NCI-H524 (cell line): ENCODE results near the gene TST.

Source experiments
- DNase-seq, 2 experiments: peaks; one replicate each; lab custom pipeline; 2025; lab: John Stamatoyannopoulos, UW

TST gene

DNA sequence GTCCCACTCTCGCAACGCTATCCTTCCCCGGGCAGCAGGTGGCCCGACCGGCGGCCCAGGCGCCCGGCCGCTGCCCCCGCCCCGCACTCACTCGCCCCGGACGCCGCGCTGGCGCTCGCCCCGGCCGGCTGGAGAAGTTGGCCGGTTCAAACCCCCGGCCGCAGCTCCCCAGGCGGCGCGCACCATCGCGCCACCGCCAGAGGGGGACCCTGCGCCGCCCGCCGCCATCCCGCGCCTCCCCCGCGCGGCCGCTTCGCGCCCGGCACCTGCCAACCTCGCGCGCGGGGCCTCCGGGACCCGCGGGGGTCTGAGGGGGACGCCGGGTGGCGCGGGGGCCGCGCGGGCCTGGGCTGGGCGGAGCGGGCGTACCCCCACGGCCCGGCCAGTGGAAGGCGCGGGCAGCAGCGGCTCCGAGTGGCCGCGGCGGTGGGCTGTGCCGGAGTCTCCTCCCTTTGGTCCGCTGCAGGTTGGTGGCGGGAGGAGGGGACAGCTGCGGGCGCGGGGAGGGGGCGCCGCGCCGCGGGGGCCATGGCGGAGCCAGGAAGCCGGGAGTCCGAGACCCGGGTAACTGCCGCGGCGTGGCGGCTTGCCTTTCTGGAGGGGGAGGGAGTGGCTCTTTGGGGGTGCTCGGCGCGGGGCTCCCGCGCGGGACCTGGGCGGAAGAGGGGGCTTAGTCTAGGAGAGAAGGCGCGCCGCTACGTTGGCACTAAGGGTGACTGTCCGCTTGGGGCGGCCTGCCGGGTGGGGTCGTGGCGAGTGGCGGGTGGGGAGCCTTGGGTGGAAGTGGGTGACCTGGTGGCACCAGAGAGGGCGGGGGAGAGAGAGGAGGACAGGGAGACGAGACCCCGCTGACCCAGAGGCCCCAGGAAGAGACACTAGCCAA is at the start of gene TST, which contains the start of gene MPST:
TST (minus strand) TSS at position 139 of the 883 bp plus-strand sequence. CDS start 715 bp downstream, outside the sequence.
MPST (plus strand) TSS at position 434 of the 883 bp plus-strand sequence; CDS start at position 529, 95 bp downstream.
- DNase-seq: peak; percentile 58 to 75

- DNase-seq: peak in 1 of 2 experiments; percentile 69
Measured at GRCh38 chr22:37068859-37069258, 49.6 kb upstream of the TST start.

GRCh38 chr22:37067428-37067827 is 48.2 kb upstream of the TST start:
- DNase-seq: no peak

GRCh38 chr22:37065961-37066360 is 46.7 kb upstream of the TST start:
- no peak for DNase-seq

DNA sequence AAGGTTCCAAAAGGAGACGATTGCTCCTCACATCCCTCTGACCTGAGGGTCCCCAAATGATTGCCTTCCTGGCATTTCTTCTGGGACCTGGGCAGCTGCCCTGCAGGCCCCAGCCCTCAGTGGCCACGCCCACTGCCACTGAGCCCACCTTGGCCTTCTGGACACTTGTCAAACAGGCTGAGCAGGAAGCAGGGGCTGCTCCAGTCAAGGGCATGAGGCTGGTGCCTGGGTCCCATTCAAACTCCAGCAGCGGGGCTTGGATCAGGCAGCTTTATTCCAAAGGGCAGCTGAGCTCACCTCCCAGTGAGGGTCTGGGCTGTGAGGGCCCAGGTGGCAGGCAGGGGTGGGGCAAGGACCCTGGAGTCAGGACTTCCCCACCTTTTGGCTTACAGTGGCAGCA is 45.9 kb upstream of the TST start:
- no peak for DNase-seq

- DNase-seq: no peak
Measured at GRCh38 chr22:37064553-37064952, 45.3 kb upstream of the TST start.

- DNase-seq: peak in 1 of 2 experiments; percentile 35
Measured at GRCh38 chr22:37063431-37064420, 44.5 kb upstream of the TST start.

- no peak for DNase-seq
Measured at GRCh38 chr22:37062702-37063381, 43.6 kb upstream of the TST start.

DNA sequence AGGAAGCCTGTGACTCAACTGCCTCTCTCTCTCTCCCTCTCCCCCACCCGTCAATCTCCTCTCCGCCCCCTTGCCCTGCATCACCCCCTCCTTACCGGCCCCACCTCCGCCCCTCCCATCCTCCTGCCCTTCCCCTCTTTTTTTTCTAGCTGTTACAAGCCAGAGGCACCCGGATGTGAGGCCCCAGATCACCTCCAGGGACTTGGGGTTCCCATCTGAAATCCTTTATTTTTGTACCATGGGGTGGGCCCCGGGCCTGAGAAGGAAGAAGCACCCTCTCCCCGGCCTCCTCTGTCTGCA is 43.1 kb upstream of the TST start:
- DNase-seq: no peak

GRCh38 chr22:37061611-37062375 is 42.5 kb upstream of the TST start:
- no peak for DNase-seq

GRCh38 chr22:37060801-37061610 is 41.8 kb upstream of the TST start:
- no peak for DNase-seq

- peak in 1 of 2 experiments; percentile 80 for DNase-seq
Measured at GRCh38 chr22:37059876-37060449, 40.7 kb upstream of the TST start.

DNA sequence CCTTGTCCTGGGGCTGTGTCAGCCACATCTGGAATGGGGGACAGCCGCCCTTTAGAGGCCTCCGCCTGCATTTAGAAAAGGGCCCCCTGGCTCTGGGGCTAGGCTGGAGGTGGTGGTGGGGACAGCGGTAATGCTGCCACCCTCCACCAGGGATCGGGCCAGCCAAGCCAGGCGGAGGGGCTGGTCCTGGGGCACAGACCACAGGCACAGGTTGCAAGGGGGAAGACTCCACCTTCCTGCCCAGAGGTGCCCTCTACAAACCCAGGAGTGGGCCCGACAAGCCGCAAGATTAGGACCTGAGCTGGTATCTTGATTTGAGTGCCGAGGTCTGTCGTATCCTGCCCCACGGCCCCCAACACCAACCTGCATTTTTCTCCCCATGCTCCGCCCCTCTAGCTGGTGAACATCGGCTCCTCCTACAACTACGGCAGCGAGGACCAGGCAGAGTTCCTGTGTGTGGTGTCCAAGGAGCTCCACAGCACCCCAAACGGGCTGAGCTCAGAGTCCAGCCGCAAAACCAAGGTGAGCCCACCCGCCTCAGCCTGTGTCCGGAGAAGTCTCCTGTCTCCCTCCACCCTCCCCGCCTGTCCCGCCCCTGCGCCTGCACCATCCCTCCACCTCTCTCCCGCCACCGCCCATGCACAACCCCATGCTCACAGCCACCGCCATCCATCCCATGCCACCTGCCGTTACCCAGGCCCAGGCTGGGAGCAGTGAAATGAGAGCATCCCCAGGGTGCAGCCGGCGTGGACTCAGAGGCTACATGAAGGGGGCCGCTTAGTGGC is 39.9 kb upstream of the TST start:
- DNase-seq: peak in 1 of 2 experiments; percentile 60

- DNase-seq: no peak
Measured at GRCh38 chr22:37057796-37058510, 38.7 kb upstream of the TST start.

- DNase-seq: no peak
Measured at GRCh38 chr22:37057226-37057625, 38.0 kb upstream of the TST start.

- no peak for DNase-seq
Measured at GRCh38 chr22:37056246-37056645, 37.0 kb upstream of the TST start.

DNA sequence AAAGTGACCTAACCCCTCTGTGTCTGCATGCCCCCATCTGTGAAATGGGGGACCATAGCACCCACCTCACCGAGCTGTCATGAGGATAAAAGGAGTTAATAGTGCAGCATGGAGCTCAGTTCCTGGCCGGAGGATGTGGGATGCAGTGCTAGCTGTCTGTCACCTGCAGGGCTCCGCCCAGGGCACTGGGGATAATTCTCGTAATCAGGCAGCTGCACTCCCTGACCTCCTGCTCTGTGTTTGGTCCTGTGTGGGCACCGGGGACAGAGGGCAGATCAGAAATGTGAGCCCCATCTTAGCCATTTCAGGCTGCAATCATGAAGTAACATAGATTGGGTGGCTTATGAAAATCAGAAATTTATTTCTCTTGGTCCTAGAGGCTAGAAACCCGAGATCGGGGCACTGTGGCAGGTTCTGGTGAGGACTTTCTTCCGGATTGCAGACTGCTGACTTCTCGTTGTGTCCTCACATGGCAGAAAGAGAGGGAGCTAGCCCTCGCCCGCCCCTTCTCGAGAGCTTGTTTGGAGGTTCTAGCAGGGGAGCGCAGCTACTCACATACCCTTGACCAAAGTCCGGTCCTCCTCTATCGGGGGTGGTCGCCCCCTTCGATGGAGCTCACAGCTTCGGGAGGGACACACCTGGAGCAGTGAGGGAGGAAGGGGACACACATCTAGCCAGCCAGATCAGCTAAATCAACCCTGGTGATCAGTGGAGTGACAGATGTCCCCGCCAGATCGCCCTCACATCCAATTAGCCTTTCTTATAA is 35.5 kb upstream of the TST start:
- DNase-seq: peak in 1 of 2 experiments; percentile 71

GRCh38 chr22:37054056-37054395 is 34.8 kb upstream of the TST start:
- DNase-seq: peak in 1 of 2 experiments; percentile 91
